Left lung (tissue), 10 donors: ENCODE measurements around the gene TRAF2. TPM values are rescaled to one million over a fixed set of nuclear protein-coding genes. Genes with fewer than 3 reads are reported as not detected.
A peak's percentile ranks its signal among the peaks of the same experiment; 100 is the strongest.

ENCODE experiments used
- ATAC-seq: fragments of 200-7000 bp; cut with Tn5 transposase; one replicate; pipeline ENCODE4 v1.9.1; 2020; ENCODE audit warnings: moderate library complexity
- DNase-seq, 4 donors: peaks; one replicate each; pipeline ENCODE4 v3.0.0-alpha.2; 2013 to 2020
- H3K27ac ChIP-seq, 2 donors: fragments of 200-600 bp; sonication (generic) in 1 of 2; one replicate each; pipeline versions ENCODE4 v1.5.0 to v1.8.0; 2020 to 2021
- H3K27me3 ChIP-seq, 2 donors: fragments of 200-600 bp; sonication (generic) in 1 of 2; one replicate each; pipeline versions ENCODE4 v1.5.0 to v1.8.0; 2020 to 2021
- H3K36me3 ChIP-seq, 2 donors: fragments of 200-600 bp; sonication (generic) in 1 of 2; one replicate each; pipeline versions ENCODE4 v1.5.0 to v1.8.0; 2020 to 2021
- H3K4me1 ChIP-seq, 2 donors: fragments of 200-600 bp; one replicate each; pipeline ENCODE4 v1.8.0; 2021
- H3K4me3 ChIP-seq, 2 donors: fragments of 200-600 bp; sonication (generic) in 1 of 2; one replicate each; pipeline versions ENCODE4 v1.5.0 to v1.8.0; 2020 to 2021; ENCODE audit warnings: mild to moderate bottlenecking in 1 of 2
- H3K9me3 ChIP-seq, 2 donors: fragments of 200-600 bp; sonication (generic) in 1 of 2; one replicate each; pipeline versions ENCODE4 v1.5.0 to v1.8.0; 2020 to 2021
- CTCF ChIP-seq, 2 donors: fragments of 200-600 bp; sonication (generic) in 1 of 2; IDR thresholded peaks; one replicate each; pipeline versions ENCODE4 v1.5.0 to v1.8.0; 2021; ENCODE audit warnings: antibody characterized with exemption in 2 of 2
- intact Hi-C, 2 donors: fragments of 100-400 bp; cut with DNase I; formaldehyde crosslinking; loops; one replicate each; pipeline versions ENCODE4 v1.11.2 to v1.14.2; 2022
- polyA plus RNA-seq, 6 donors: library from polyadenylated mRNA; unstranded; fragments of 120-200 nt; gene quantifications; one replicate each; pipeline ENCODE4 v1.2.1, GENCODE V29; 2013; ENCODE audit not compliant: insufficient read length in 6 of 6
- total RNA-seq, 2 donors: library from RNA; stranded (reverse); fragmentation: NEBNext Ultra II Directional; extraction: Animal tissue kit (Norgen Biotek cat#: 25700); gene quantifications; one replicate each; pipeline ENCODE4 v1.2.1, GENCODE V29; 2021
- donor health status: DM: no; HTN: yes; CAD: no.
- donor health status: DM: no; HTN: no; CAD: no.

Gene TRAF2
- total and polyA plus RNA-seq, 8 donors, result 12.4 to 22.4 (median 15.9) TPM

DNA sequence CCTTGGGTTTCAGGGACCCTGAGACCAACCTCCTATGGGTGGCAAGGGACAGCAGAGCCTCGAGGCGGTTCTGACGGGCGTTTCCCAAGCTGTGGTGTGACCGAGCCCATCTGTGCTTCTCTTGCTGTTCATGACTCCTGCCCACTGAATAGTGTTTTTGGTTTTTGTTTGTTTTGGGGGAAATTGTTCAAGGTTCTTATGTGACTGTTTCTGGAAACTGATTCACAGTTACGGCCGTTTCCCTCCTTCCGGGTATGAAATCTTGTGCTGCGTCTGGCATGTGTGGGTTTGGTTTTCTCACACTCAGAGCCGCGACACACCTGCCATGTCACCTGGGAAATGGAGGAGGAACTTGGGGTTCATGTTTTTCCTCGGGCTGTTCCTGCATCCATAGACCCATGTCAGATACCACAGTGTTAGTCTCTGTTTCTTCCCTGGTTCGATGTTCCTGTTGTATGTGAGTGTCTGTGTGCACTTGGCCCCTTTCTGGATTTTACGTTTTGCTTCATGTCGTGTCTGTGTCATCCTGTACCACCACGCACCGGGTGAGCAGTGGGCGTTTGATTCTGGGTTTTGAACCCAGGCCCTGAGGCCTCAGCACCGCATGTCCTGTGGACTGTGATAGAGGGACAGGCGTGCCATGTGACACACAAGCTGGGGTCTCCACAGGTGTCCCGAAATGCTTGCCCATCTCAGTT is 29.5 kb downstream of the TRAF2 start:
- no peaks in the 10 kb centered on the region for H3K9me3 ChIP-seq
- H3K27me3 ChIP-seq, result no peaks in the 10 kb centered on the region
- no peak for TF ChIP-seq CTCF (IDR thresholded peaks at IDR 0.05)
- no peak overlapping the region for H3K4me3 ChIP-seq
- intact Hi-C loops, result no loop called here
- DNase-seq, result no peak
- peaks cover 0 to 12% of the 10 kb centered on the region in 2 donors for H3K4me1 ChIP-seq
- no peak for ATAC-seq
- no peak overlapping the region for H3K27ac ChIP-seq
- peaks cover 0 to 76% of the 10 kb centered on the region in 2 donors for H3K36me3 ChIP-seq

DNA sequence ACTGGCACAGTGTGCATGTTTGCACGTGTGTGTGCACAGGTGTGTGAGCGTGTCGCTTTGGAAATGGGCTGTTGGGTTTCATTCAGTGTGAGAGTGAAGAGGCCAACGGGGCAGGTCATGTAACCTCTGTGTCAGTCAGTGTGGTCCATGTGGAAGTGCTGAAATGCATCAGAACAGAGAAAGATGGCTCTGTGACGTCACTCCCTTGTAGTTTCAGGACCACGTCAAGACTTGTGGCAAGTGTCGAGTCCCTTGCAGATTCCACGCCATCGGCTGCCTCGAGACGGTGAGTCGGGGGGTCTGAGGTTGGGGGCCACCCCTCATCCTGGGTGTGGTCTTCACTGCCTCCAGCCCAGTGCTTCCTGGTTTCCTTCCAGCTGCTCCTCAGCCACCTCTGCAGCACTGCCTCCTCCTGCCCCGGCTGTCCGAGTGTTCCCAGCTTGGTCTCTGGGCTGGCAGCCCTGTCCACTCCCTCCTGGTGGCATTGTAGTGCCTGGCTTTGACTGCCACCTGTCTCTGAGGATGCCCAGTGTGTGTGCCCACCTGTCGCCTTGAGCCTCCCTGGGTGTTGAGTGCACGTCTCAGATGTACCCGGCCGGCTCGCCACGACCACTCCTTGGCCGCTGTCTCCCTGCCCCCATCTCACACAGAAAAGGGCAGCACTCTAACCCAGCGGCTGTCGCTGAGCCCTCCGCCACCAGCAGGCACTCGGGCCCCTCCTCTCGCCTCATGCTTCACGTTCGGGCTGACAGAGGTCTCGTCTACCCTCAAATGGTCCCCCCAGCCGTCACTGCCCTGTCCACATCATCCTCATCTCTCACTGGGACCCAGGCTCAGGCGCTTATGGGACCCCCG is 30.2 kb downstream of the TRAF2 start:
- peaks cover 0 to 81% of the 10 kb centered on the region in 2 donors for H3K36me3 ChIP-seq

DNA sequence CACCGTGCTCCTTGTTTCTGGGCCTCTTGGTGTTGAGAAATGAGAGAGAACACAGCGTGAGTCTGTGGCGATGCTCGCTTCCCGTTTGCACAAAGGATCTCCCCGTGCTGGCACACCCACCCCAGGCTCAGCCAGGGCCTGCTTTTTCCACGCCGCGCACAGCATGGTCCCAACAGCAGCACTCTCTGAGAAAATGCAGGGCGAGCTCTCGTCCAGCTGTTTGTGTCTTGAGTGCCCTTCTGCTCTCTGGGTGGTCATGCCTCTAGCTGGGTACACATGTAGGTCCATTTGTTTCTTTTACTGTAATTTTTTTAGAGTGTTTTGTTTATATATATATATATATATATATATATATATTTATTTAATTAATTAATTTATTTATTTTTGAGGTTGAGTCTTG is 31.6 kb downstream of the TRAF2 start:
- intact Hi-C loops, result no loop called here
- no peak for DNase-seq
- Histone ChIP-seq H3K4me3 (no peak overlapping the region), H3K9me3 (no peaks in the 10 kb centered on the region), H3K36me3 (peaks cover 0 to 80% of the 10 kb centered on the region in 2 donors), H3K27ac (peak overlapping the region in 1 of 2 donors; percentile 34), H3K27me3 (no peaks in the 10 kb centered on the region), H3K4me1 (peaks cover 0 to 3% of the 10 kb centered on the region in 2 donors)
- no peak for TF ChIP-seq CTCF (IDR thresholded peaks at IDR 0.05)
- no peak for ATAC-seq

More for the DNA sequence above, 30.2 kb downstream of the TRAF2 start:
- H3K27ac ChIP-seq, result no peak overlapping the region
- TF ChIP-seq CTCF (IDR thresholded peaks at IDR 0.05), result no peak
- intact Hi-C loops, result no loop called here
- no peaks in the 10 kb centered on the region for H3K27me3 ChIP-seq
- ATAC-seq (no peak), DNase-seq (no peak)
- no peak overlapping the region for H3K4me3 ChIP-seq
- peaks cover 0 to 12% of the 10 kb centered on the region in 2 donors for H3K4me1 ChIP-seq
- H3K9me3 ChIP-seq, result no peaks in the 10 kb centered on the region

DNA sequence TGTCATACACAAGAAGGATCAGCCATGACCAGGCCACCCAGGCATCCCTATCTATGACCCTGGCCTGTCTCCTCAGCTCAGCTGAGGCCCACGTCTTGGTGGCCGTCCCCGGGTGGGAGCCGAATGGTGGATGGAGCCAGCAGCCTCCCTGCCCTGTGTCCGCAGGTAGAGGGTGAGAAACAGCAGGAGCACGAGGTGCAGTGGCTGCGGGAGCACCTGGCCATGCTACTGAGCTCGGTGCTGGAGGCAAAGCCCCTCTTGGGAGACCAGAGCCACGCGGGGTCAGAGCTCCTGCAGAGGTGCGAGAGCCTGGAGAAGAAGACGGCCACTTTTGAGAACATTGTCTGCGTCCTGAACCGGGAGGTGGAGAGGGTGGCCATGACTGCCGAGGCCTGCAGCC is 33.8 kb downstream of the TRAF2 start:
- DNase-seq, result no peak
- no peak for ATAC-seq

More for the DNA sequence above, 33.8 kb downstream of the TRAF2 start:
- no peaks in the 10 kb centered on the region for H3K9me3 ChIP-seq
- TF ChIP-seq CTCF (IDR thresholded peaks at IDR 0.05), result no peak
- H3K27ac ChIP-seq, result no peak overlapping the region
- H3K4me1 ChIP-seq, result peaks cover 0 to 3% of the 10 kb centered on the region in 2 donors
- intact Hi-C loops, result no loop called here
- no peaks in the 10 kb centered on the region for H3K27me3 ChIP-seq
- peaks cover 0 to 89% of the 10 kb centered on the region in 2 donors for H3K36me3 ChIP-seq
- H3K4me3 ChIP-seq, result no peak overlapping the region
